NK-92 (cell line): ENCODE data around the gene CD74.

Experiments used
- DNase-seq: peaks from one replicate; lab custom pipeline; 2025; ENCODE audit not compliant: unreplicated experiment; lab: John Stamatoyannopoulos, UW

Gene CD74

DNA sequence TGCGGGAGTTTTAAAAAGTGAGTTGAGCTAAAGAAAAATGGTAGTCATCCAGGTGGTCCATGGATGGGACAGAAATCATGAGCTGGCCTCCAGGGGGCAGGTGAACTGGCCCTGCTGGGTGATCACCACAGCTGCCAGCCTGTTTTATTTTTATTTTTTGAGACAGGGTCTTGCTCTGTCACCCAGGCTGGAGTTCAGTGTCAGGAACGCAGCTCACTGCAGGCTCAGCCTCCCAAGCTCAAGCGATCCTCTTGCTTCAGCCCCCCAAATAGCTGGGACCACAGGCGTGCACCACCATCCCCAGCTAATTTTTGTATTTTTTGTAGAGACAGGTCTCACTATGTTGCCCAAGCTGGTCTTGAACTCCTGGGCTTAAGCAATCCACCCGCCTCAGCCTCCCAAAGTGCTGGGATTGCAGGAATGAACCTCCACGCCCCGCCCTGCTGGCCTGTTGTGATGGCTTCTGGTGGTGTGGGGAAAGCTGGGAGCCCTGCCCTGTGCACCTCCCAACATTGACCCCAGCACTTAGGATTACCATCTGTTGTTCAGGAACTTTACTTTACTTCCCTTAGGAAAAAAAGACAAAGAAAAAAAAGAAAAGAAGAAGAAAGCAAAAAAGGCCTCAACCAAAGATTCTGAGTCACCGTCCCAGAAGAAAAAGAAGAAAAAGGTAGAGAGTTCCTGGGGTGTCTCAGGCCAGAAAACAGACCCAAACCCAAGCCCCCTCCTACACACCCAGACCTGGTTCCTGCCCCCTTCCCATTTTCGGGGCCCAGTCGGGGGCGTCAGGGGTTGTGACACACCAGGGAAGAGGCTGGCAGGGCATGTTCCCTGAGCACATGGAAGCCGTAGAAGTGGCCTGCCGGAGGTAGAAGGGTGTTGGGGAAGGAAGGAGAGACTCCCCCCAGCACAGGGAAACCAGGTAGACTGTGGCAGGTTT, 14.7 kb downstream of the CD74 start:
- DNase-seq = no peak

DNA sequence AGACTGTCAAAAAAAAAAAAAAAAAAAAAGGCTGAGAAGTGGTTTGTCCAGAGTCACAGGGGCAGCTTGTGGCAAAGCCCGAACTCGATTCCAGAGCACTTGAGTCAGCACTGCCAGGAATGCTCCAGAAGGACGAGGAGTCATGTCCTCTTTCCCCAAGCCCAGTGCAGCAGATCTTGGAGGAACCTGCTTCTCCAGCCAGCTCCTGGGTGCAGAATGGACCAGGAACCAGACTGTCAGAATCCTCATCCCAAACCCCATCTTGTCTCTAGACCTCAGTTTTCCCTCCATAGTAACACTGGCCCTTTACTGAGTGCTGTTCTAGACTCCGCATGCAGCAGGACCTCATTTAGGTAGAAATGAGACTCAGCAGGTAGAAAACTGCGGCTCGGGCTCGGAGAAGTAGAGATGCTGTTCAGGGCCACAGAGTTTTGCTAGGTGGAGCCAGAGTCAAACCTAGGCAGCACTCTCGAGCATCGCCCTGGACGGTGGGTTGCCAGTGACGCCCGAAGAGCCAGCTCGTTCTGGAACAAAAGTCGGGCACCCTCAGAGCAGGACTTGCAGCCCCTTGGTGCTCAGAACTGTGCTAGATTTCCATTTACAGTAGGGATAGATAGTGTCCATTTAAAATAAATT, 15.4 kb downstream of the CD74 start:
- no peak for DNase-seq

DNA sequence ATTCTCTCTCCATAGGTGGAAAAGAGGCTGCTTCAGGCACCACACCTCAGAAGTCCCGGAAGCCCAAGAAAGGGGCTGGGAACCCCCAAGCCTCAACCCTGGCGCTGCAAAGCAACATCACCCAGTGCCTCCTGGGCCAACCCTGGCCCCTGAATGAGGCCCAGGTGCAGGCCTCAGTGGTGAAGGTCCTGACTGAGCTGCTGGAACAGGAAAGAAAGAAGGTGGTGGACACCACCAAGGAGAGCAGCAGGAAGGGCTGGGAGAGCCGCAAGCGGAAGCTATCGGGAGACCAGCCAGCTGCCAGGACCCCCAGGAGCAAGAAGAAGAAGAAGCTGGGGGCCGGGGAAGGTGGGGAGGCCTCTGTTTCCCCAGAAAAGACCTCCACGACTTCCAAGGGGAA, 16.4 kb downstream of the CD74 start:
- DNase-seq = no peak

DNA sequence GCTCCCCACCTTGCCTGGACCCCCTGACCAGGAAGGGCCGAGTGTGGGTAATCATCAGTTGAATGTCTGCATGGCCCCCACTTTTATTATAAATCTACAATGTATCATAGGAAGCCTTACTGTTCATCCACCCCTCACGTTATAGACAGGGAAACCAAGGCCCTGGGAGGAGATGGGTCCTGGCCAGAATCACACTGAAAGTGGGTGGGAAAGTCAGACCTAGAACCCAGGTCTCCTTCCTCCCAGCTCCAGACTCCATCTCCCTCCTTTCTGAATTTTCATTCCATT, 17.1 kb downstream of the CD74 start:
- DNase-seq = no peak

DNA sequence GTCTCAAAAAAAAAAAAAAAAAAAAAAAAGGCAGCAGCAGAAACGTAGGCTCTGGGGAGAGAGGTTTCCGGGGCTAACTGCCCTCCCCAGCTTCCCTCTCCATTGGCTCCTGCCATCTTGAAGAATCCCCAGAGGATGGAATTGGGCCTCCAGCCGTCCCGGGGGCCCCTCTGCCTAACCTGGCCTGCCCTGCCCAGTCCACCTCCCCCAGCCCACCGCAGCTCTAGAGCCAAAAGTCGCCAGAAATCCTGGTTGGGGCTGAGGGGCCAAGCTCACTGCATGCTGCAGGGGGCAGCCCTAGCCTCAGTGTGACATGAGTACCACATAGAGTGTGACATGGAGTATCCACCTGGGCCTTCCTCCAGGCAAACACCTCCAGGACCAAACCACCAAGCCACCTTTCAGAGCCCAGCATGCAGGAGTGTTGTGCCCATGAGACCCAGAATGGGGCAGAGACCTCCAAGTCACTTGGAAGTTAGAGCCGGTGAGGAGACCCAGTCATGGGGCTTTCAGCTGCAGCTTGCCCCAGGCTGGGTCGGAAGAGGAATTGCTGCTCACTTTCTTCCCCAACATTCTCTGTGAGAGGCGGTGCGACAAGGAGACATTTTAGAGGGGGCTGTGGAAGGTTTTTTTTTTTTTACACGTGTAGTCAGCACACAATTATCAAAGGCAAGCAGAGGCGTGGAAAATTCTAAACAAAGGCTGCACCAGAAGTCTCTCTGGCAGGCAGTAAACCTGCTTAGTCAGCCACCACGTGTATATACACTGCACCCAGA, 17.6 kb downstream of the CD74 start:
- no peak for DNase-seq

DNA sequence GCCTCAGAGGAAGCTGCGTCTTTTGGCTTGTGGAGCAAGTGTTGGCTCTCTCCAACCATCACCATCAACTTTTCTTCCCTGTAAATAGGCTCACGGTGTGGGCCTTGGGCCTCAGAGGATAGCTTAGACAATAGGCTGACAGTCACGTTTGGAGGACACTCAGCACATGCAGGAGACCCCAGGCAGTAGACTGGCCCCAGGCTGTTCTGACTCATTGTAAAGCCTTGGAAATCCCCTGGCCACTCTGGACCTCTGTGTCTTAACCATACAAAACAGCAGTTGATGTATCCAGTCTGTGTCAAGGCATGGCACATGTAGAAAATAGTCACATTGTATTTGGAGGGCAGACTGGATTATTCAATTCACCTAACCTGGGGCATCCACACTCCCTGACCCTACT, 18.6 kb downstream of the CD74 start:
- DNase-seq = no peak

DNA sequence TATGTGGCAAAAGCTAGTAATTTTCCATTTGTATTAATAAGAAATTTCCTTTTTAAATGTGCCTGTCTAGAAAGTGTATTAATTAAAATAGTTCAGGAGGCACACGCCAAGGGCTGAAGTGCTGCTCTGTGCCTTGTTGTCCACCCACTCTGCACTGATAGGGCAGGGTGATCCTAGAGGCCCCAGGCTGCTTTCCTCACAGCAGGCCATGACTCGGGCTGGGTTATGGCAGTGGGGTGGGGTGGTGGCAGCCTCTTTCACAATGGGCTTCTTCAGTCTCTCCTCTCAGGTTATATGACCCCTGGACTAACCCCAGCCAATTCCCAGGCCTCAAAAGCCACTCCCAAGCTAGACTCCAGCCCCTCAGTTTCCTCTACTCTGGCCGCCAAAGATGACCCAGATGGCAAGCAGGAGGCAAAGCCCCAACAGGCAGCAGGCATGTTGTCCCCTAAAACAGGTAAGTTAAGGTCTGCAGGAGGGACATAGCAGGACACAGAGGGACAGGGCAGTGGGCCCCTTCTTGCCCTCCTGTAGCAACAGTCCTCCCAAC, 19.5 kb downstream of the CD74 start:
- no peak for DNase-seq

DNA sequence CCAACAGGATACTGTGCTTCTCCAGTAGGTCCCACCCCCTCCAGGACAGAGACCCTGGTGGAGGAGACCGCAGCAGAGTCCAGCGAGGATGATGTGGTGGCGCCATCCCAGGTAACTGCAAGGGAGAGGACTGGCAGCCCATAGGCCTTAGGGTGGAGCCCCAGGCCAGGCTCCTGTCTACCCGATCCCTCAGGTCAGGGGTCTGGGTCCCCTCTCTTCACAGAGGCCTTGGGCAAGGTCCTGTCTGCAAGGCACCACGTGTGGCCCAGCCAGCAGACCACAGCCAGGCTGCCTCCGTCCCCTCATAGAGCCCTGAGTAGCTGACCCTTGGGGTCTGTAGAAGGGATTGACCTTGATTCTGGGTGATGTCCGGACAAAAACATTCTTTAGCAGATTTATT, 20.0 kb downstream of the CD74 start:
- DNase-seq = no peak

DNA sequence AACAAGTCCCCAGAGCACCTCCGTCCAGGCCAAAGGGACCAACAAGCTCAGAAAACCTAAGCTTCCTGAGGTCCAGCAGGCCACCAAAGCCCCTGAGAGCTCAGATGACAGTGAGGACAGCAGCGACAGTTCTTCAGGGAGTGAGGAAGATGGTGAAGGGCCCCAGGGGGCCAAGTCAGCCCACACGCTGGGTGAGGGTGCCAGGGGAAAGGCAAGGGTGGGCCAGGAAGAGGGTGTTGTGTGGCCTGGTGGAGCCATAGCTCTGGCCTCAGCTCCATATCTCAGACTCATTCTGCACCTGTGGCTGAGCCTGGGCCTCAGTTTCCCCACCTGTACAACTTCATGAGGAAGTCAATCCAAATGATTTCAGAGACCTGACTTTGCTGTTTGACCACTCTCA, 20.7 kb downstream of the CD74 start:
- no peak for DNase-seq

DNA sequence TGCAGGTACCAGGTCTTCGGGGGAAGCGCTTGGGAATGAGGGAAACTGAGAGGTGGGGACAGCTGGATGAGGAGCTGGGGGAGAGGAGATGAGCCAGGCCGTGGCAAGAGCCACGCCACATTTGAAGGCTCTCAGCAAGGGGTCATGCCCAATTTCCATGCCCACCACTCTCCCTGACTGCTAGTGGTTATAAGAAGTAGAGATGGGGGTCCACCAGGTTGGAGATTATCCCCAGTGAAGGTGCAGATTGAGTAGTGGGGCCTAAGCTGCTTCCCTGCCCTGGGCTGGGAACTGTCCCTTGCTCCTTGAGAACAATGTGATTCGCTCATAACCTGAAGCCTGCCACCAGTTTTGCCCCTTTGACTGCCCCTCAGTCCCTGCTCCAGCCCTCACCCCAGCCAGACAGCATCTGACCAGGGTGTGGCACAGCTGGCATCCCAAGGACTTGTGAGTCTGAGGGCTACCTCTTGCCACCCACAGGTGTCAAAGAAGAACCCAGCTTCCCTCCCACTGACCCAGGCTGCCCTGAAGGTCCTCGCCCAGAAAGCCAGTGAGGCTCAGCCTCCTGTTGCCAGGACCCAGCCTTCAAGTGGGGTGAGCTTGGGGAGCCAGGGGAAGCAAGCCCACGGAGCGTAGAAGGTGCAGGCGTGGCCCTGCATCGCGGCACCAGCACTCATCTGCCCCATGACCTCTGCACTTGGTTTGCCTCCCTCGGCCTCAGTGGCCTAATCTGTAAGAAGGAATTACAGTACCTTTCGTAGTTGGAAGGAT, 21.5 kb downstream of the CD74 start:
- no peak for DNase-seq

DNA sequence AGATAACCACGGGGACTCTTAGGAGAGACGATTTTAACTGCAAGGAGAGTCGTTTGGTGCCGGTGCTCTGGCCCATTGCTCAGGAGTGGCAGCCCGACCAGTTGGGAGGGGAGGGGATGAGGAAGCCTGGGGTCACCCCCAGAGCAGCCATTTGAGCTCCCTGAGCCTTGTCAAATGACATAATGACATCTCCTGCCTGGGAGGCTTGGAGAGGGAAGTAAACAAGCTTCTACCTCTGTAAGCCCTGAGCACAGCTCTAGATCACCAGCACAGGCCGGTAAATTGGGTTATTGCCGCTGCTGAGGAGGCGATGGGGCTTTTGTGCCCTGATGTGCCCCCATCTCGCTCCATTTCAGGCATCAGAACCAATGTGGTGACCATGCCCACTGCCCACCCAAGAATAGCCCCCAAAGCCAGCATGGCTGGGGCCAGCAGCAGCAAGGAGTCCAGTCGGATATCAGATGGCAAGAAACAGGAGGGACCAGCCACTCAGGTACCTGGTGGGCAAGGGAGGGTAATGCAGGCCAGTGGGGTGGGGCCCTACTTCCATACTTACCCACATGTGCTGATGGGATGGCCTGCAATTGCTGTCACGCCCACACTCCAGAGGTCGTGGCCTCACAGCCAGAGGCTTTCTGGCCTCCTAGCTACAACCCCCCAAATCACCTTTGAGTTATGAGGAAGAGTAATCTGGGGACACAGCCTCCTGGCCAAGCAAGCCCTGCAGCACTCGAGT, 23.0 kb downstream of the CD74 start:
- DNase-seq = no peak

DNA sequence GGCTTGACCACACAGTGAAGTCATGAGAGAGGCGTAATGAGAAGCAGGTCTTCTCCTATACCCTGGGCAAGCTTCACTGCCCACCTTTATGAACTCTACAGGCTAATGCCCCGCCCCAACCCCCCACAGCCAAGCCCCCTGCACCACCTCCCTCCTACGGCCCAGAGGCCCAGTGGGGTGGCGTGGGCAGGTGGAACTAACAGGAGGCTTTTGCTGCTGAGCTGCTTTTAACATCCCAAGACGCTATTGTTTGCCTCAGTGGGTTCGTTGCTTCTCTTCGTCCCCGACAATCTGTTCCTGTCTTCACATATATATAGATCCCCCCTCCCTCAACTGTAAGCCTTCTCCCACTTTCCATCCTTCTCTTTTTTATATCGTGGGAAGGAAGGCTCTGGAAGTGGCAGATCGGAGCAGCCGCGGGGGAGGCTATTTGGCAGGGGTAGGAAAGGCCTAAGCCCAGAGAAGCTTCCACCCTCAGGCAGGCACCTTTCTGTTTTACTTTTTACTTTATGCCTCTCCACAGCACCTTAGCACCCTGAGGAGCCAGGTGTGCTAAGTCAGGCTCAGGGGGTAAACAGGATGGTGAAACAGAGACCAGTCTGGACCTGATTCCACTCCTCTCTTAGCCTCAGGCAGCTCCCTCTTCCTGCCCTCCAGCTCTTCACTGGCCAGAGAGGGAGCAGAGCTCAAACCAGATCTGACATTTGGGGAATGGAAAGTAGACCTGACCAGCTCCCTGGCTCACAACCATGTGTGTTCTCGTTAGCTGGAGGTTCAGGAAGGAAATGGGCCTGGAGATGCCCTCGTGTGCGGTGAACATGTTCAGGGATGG, 26.5 kb downstream of the CD74 start:
- DNase-seq = no peak

DNA sequence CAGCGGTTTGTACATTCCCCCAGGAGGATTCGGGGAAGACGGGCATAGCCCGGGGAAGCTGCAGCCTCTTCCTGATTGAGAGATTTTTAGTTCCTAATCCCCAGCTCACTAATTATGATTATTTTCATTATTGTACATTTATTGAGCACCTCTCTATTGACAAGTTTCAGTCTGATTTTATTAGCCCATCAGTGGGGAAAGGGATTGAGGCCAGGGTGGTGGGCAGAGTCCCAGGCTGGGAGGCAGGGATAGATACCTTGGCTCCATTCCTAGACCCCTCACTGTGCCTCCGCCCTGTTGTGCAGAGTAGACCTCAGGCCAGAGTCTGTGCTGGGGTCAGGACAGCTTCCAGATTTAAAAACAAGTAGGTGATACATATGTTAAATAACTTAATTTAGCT, 28.0 kb downstream of the CD74 start:
- no peak for DNase-seq

DNA sequence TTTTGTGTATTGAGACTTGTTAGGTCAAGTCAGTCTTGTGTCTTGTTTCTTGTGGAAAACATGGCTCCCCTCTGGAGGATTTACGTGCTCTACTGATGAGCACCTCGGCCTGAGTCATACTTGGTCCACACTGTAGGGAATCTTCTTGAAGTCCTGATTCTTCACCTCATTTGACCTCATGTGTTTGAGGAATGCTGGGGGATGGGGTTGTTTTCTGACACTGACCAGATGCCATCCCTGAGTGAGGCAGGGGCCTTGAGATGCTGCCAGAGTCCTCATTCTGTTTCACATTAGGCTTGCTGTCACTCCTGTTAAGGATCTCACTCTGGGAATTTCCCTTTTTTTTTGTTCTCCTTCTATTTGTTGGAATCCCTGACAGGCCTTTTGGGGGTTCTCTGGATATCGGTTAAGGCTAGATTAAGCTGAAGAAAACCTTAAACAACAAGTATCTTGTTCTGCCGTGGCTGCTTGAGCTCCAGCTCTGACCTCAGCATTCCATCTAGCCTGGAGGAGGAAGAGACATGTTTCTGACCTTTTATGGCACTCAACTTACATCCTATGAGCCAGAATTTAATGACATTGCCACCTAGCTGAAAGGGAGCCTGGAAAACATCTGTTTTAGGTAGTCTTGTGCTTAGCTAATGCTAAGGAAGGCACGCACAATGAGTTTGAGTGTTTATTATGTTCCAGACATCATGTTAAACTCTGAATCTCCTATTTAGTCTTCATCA, 34.6 kb downstream of the CD74 start:
- DNase-seq = no peak

DNA sequence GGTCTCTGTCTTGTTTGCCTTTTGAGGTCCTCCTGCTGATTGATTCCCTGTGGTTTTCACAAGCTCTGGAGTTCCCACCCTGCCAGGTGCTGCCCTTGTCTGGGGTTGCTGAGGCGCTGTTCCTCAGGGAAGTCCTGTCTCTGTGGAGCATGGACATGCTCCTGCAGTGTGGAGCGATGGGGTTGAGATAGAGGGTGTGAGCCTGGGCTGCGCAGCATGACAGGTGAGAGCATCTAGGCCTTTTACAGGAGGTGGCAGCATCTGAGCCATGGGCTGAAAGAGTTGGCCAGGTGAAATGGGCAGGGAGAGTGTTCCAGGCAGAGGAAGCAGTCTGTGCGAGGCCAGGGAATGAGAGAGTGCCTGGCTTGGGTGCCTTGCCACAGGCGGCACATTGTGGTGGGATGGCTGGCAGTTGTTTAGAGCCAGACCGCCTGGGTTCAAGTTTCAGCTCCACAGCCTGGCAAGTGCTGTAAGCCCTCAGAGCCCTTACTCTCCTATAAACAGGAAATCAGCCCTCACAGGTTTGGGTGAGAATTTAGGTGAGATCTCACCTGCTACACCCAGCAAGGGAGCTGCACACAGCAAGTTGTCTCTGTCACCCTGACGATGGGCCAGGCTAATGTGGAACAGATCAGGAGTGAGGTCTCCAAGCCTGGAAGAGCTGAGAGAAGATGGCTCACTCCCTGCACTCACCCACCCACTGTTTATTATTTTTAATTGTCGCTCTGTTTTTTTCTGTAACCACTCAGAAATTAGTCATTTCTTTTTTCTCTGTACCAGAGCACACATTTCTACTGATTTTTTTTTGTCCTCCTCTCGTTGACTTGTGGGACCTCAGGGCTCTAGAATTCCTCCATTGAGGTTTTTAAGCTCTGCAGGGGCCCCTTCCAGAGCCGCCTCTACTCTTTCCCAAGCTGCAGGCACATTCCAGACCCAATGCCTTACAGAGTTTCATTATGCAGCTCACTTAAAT, 35.6 kb downstream of the CD74 start:
- DNase-seq = no peak

DNA sequence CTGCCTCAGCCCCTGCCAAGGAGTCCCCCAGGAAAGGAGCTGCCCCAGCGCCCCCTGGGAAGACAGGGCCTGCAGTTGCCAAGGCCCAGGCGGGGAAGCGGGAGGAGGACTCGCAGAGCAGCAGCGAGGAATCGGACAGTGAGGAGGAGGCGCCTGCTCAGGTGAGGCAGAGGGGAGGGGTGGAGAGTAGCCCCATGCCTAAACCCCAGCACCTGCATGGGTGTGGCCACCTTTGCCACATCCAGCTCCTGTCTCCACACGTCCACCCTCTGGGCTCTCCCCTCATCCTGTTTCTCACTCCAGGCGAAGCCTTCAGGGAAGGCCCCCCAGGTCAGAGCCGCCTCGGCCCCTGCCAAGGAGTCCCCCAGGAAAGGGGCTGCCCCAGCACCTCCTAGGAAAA, 38.1 kb downstream of the CD74 start:
- DNase-seq = no peak

DNA sequence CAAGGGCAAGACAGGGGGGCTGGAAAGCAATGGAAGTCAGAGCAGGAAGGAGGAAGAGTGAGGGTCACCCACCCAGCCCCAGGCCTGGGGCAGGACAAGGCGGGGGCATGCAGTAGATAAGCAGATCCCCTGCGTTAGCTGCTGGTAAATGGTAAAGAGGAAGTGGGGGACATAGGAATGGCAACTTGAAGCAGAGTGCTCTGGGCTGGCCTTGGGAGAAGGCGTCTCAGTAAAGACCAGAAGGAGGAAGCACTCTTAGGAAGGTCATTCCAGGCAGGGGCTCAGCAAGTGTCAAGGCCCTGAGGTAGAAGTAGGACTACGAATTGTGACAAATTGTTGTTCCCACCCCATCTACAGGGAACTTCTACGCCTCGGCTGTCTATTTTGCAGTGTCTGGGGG, 40.1 kb downstream of the CD74 start:
- DNase-seq = no peak

DNA sequence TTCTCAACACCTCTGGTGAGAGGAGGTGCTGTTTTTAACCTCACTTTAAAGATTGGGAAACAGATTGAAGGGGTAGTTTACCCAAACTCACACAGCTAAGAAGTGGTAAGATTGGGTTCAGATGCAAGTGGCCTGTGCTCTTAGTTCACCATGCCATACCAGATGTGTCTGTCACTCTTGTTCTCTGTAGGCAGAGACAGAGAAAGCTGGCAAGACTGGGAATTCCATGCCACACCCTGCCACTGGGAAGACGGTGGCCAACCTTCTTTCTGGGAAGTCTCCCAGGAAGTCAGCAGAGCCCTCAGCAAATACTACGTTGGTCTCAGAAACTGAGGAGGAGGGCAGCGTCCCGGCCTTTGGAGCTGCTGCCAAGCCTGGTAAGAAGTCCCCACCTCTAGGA, 44.2 kb downstream of the CD74 start:
- DNase-seq = no peak
